Measurements from ENCODE around the gene NKAIN2. TPM values are rescaled to one million over a fixed set of nuclear protein-coding genes. Genes with fewer than 3 reads are reported as not detected.
"Not testable (repeated sequence)": the region's sequence is repeated elsewhere in the genome, so short reads cannot be mapped to it uniquely, and the experiment has no call there.

NKAIN2 gene
- polyA plus RNA-seq, 1 donor (not counting 4 experiments of a cell fraction or from before 2014, with no cell fraction given), result 0.13 TPM

GRCh38 chr6:124463271-124463670, 659.6 kb downstream of the NKAIN2 start:
- Histone ChIP-seq H3K9me1 (ENCODE audit: control insufficient read depth, extremely low read depth, insufficient read depth, low read length) (no peaks in the 10 kb centered on the region), H3K79me2 (ENCODE audit: control insufficient read depth, insufficient read depth, low read length) (no peaks in the 10 kb centered on the region), H3K4me3 (ENCODE audit: control insufficient read depth in 2 of 3, extremely low read depth in 1 of 3, insufficient read depth in 2 of 3, low read depth in 1 of 3, low read length in 3 of 3) (no peak overlapping the region), H3K9me3 (ENCODE audit: control insufficient read depth, low read depth, low read length) (no peaks in the 10 kb centered on the region), H3K27me3 (ENCODE audit: control insufficient read depth, extremely low read depth, insufficient read depth, low read length) (no peaks in the 10 kb centered on the region), H2AFZ (ENCODE audit: control insufficient read depth, low read length) (no peak overlapping the region), H4K20me1 (ENCODE audit: control insufficient read depth, extremely low read depth, insufficient read depth, low read length) (no peaks in the 10 kb centered on the region), H3K4me2 (ENCODE audit: control insufficient read depth, extremely low read depth, insufficient read depth, low read depth, low read length) (no peak overlapping the region), H3K36me3 (ENCODE audit: control insufficient read depth in 2 of 2, extremely low read depth in 1 of 2, insufficient read depth in 2 of 2, low read length in 2 of 2) (no peaks in the 10 kb centered on the region), H3K27ac (ENCODE audit: control insufficient read depth, insufficient read depth, low read length) (no peak overlapping the region), H3K4me1 (ENCODE audit: control insufficient read depth, extremely low read depth, insufficient read depth, low read length) (no peaks in the 10 kb centered on the region), H3K9ac (ENCODE audit: control insufficient read depth, extremely low read depth, insufficient read depth, low read length) (no peak overlapping the region)
- dilution Hi-C loops (cut with MboI; ENCODE audit: extremely low pct_ligation_motif_present, low sequenced_read_pairs), result no loop called here
- no peak for FAIRE-seq
- DNase-seq (ENCODE audit: low read depth, low spot score), result no peak
- TF ChIP-seq EZH2 (IDR thresholded peaks at IDR 0.05; ENCODE audit: low read length), result no peak
- no peak for TF ChIP-seq CTCF (optimal IDR thresholded peaks at IDR 0.05 in 1 of 3, IDR thresholded peaks at IDR 0.05 in 1 of 3, conservative IDR thresholded peaks at IDR 0.05 in 1 of 3; ENCODE audit: extremely low read depth in 1 of 3, insufficient read depth in 2 of 3, low read length in 3 of 3)

DNA sequence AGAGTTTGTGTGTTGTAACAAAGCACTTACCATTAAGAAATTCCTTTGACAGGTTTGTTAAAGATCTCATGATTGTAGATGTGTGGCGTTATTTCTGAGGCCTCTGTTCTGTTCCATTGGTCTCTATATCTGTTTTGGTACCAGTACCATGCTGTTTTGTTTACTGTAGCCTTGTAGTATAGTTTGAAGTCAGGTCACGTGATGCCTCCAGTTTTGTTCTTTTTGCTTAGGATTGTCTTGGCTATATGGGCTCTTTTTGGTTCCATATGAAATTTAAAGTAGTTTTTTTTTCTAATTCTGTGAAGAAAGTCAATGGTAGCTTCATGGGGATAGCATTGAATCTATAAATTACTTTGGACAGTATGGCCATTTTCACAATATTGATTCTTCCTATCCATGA, 660.9 kb downstream of the NKAIN2 start:
- H2AFZ ChIP-seq (ENCODE audit: control insufficient read depth, low read length); H3K79me2 ChIP-seq (ENCODE audit: control insufficient read depth, insufficient read depth, low read length); DNase-seq (ENCODE audit: low read depth, low spot score); dilution Hi-C loops (cut with MboI; ENCODE audit: extremely low pct_ligation_motif_present, low sequenced_read_pairs); H3K9ac ChIP-seq (ENCODE audit: control insufficient read depth, extremely low read depth, insufficient read depth, low read length); FAIRE-seq; H3K9me1 ChIP-seq (ENCODE audit: control insufficient read depth, extremely low read depth, insufficient read depth, low read length); H3K4me3 ChIP-seq (ENCODE audit: control insufficient read depth in 2 of 3, extremely low read depth in 1 of 3, insufficient read depth in 2 of 3, low read depth in 1 of 3, low read length in 3 of 3); H4K20me1 ChIP-seq (ENCODE audit: control insufficient read depth, extremely low read depth, insufficient read depth, low read length); H3K4me2 ChIP-seq (ENCODE audit: control insufficient read depth, extremely low read depth, insufficient read depth, low read depth, low read length); H3K9me3 ChIP-seq (ENCODE audit: control insufficient read depth, low read depth, low read length); H3K27me3 ChIP-seq (ENCODE audit: control insufficient read depth, extremely low read depth, insufficient read depth, low read length); H3K27ac ChIP-seq (ENCODE audit: control insufficient read depth, insufficient read depth, low read length); H3K36me3 ChIP-seq (ENCODE audit: control insufficient read depth in 2 of 2, extremely low read depth in 1 of 2, insufficient read depth in 2 of 2, low read length in 2 of 2); H3K4me1 ChIP-seq (ENCODE audit: control insufficient read depth, extremely low read depth, insufficient read depth, low read length): not testable (repeated sequence)

DNA sequence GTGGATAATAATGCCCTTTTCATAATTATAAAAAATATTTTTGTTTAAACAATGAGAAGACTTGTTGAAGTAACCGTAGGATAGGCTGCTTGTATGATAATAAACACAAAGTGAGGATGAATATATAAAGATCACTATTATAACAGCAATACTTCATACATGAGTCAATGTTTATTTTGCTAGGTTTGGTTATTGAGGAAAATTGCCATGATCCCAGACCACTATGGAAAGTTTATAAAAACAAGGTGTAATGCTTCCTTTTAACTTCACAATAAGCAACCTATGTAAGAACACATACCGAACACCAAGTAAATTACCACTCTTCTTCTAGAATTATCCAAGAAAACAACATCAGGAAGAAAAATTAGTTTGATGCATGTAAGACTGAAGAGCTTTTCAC, 663.3 kb downstream of the NKAIN2 start:
- Histone ChIP-seq H3K9me1 (ENCODE audit: control insufficient read depth, extremely low read depth, insufficient read depth, low read length) (no peaks in the 10 kb centered on the region), H3K4me2 (ENCODE audit: control insufficient read depth, extremely low read depth, insufficient read depth, low read depth, low read length) (no peak overlapping the region), H3K27me3 (ENCODE audit: control insufficient read depth, extremely low read depth, insufficient read depth, low read length) (no peaks in the 10 kb centered on the region), H3K4me1 (ENCODE audit: control insufficient read depth, extremely low read depth, insufficient read depth, low read length) (no peaks in the 10 kb centered on the region), H3K9ac (ENCODE audit: control insufficient read depth, extremely low read depth, insufficient read depth, low read length) (no peak overlapping the region), H3K36me3 (ENCODE audit: control insufficient read depth in 2 of 2, extremely low read depth in 1 of 2, insufficient read depth in 2 of 2, low read length in 2 of 2) (no peaks in the 10 kb centered on the region), H3K4me3 (ENCODE audit: control insufficient read depth in 2 of 3, extremely low read depth in 1 of 3, insufficient read depth in 2 of 3, low read depth in 1 of 3, low read length in 3 of 3) (no peak overlapping the region), H3K79me2 (ENCODE audit: control insufficient read depth, insufficient read depth, low read length) (no peaks in the 10 kb centered on the region), H3K9me3 (ENCODE audit: control insufficient read depth, low read depth, low read length) (no peaks in the 10 kb centered on the region), H4K20me1 (ENCODE audit: control insufficient read depth, extremely low read depth, insufficient read depth, low read length) (no peaks in the 10 kb centered on the region), H2AFZ (ENCODE audit: control insufficient read depth, low read length) (no peak overlapping the region), H3K27ac (ENCODE audit: control insufficient read depth, insufficient read depth, low read length) (no peak overlapping the region)
- no peak for DNase-seq (ENCODE audit: low read depth, low spot score)
- dilution Hi-C loops (cut with MboI; ENCODE audit: extremely low pct_ligation_motif_present, low sequenced_read_pairs), result no loop called here
- no peak for TF ChIP-seq CTCF (optimal IDR thresholded peaks at IDR 0.05 in 1 of 3, IDR thresholded peaks at IDR 0.05 in 1 of 3, conservative IDR thresholded peaks at IDR 0.05 in 1 of 3; ENCODE audit: extremely low read depth in 1 of 3, insufficient read depth in 2 of 3, low read length in 3 of 3)
- TF ChIP-seq EZH2 (IDR thresholded peaks at IDR 0.05; ENCODE audit: low read length), result no peak
- FAIRE-seq, result no peak
